ENCODE results near the gene TRHDE.

TRHDE gene

GRCh38 chr12:72330784-72331183 is 58.6 kb downstream of the TRHDE start:
- H3K9me2 ChIP-seq (replicated peaks; ENCODE audit: insufficient read depth, low read length): no peaks in the 10 kb centered on the region
- no peak overlapping the region for H3K4me2 ChIP-seq (ENCODE audit: low read depth, low read length, poor library complexity, severe bottlenecking)
- no peaks in the 10 kb centered on the region for H3F3A ChIP-seq (ENCODE audit: insufficient read depth)
- H3K4me3 ChIP-seq (ENCODE audit: insufficient read depth, low read length, poor library complexity, severe bottlenecking): no peak overlapping the region
- no peaks in the 10 kb centered on the region for H3K36me3 ChIP-seq (ENCODE audit: low read length)
- H3K9me3 ChIP-seq (ENCODE audit: insufficient read depth, low read length): no peaks in the 10 kb centered on the region
- TF ChIP-seq EZH2phosphoT487 (conservative IDR thresholded peaks at IDR 0.05; ENCODE audit: low read length) (no peak), CTCF (IDR thresholded peaks at IDR 0.05; ENCODE audit: insufficient read depth, low read length, poor library complexity, severe bottlenecking) (no peak)
- H3K27me3 ChIP-seq (ENCODE audit: low read length): no peaks in the 10 kb centered on the region
- no peak overlapping the region for H3K27ac ChIP-seq (ENCODE audit: low read depth, low read length)
- H2AFZ ChIP-seq (ENCODE audit: low read depth, low read length, severe bottlenecking): no peak overlapping the region
- H3K9ac ChIP-seq (ENCODE audit: low read length): no peak overlapping the region
- H3K79me2 ChIP-seq (ENCODE audit: insufficient read depth, low read length): no peaks in the 10 kb centered on the region
- H4K20me1 ChIP-seq (ENCODE audit: low read depth, low read length): no peaks in the 10 kb centered on the region

- Histone ChIP-seq H3K36me3 (ENCODE audit: low read length) (no peaks in the 10 kb centered on the region), H3K9me3 (ENCODE audit: insufficient read depth, low read length) (no peaks in the 10 kb centered on the region), H3K9ac (ENCODE audit: low read length) (no peak overlapping the region), H2AFZ (ENCODE audit: low read depth, low read length, severe bottlenecking) (no peak overlapping the region), H3K4me2 (ENCODE audit: low read depth, low read length, poor library complexity, severe bottlenecking) (no peak overlapping the region), H4K20me1 (ENCODE audit: low read depth, low read length) (no peaks in the 10 kb centered on the region), H3K79me2 (ENCODE audit: insufficient read depth, low read length) (no peaks in the 10 kb centered on the region), H3K4me3 (ENCODE audit: insufficient read depth, low read length, poor library complexity, severe bottlenecking) (no peak overlapping the region), H3K27me3 (ENCODE audit: low read length) (no peaks in the 10 kb centered on the region), H3K27ac (ENCODE audit: low read depth, low read length) (no peak overlapping the region), H3K9me2 (replicated peaks; ENCODE audit: insufficient read depth, low read length) (no peaks in the 10 kb centered on the region), H3F3A (ENCODE audit: insufficient read depth) (no peaks in the 10 kb centered on the region)
- TF ChIP-seq CTCF (IDR thresholded peaks at IDR 0.05; ENCODE audit: insufficient read depth, low read length, poor library complexity, severe bottlenecking) (no peak), EZH2phosphoT487 (conservative IDR thresholded peaks at IDR 0.05; ENCODE audit: low read length) (no peak)
These were observed 65.2 kb downstream of the TRHDE start for GRCh38 chr12:72337382-72337781.

- Histone ChIP-seq H3K27ac (ENCODE audit: low read depth, low read length) (no peak overlapping the region), H4K20me1 (ENCODE audit: low read depth, low read length) (no peaks in the 10 kb centered on the region), H3K79me2 (ENCODE audit: insufficient read depth, low read length) (no peaks in the 10 kb centered on the region), H3F3A (ENCODE audit: insufficient read depth) (no peaks in the 10 kb centered on the region), H3K9me2 (replicated peaks; ENCODE audit: insufficient read depth, low read length) (no peaks in the 10 kb centered on the region), H3K4me3 (ENCODE audit: insufficient read depth, low read length, poor library complexity, severe bottlenecking) (no peak overlapping the region), H3K4me2 (ENCODE audit: low read depth, low read length, poor library complexity, severe bottlenecking) (no peak overlapping the region), H3K9ac (ENCODE audit: low read length) (no peak overlapping the region), H3K27me3 (ENCODE audit: low read length) (no peaks in the 10 kb centered on the region), H2AFZ (ENCODE audit: low read depth, low read length, severe bottlenecking) (no peak overlapping the region), H3K9me3 (ENCODE audit: insufficient read depth, low read length) (no peaks in the 10 kb centered on the region), H3K36me3 (ENCODE audit: low read length) (no peaks in the 10 kb centered on the region)
- TF ChIP-seq CTCF (IDR thresholded peaks at IDR 0.05; ENCODE audit: insufficient read depth, low read length, poor library complexity, severe bottlenecking) (no peak), EZH2phosphoT487 (conservative IDR thresholded peaks at IDR 0.05; ENCODE audit: low read length) (no peak)
These were observed 65.8 kb downstream of the TRHDE start for GRCh38 chr12:72337946-72338345.

All from SU-DHL-6 (cell line).